Aortic smooth muscle cell (primary cell): Measurements from ENCODE around the gene DLD. TPM values are rescaled to one million over a fixed set of nuclear protein-coding genes. Genes with fewer than 3 reads are reported as not detected.

Experiments
- total RNA-seq: library from RNA; depleted of rRNA; stranded (reverse); fragments of >200 nt; gene quantifications from 2 replicates; pipeline ENCODE4 v1.2.3, GENCODE V29; 2014

Gene DLD
- total RNA-seq: 57.5 and 66.0 TPM in 2 replicates

GRCh38 chr7:107890962-107891635, at the start of gene DLD:
TSS of gene DLD (plus strand) at chr7:107891183. CDS start at chr7:107891251, 68 bp downstream.

Other genes starting within 250 kb of the DLD start
- 20.5 and 21.2 TPM in 2 replicates for gene SLC26A4, start 230.4 kb upstream of the DLD start, total RNA-seq
- gene CBLL1, start 147.0 kb upstream of the DLD start, total RNA-seq: 13.6 and 13.8 TPM in 2 replicates
- gene SLC26A3, start 88.0 kb upstream of the DLD start, total RNA-seq: not detected in 2 replicates
- gene LAMB1, start 112.0 kb downstream of the DLD start, total RNA-seq: 549 and 614 TPM in 2 replicates
- 0.13 and 0.25 TPM in 2 replicates for gene LAMB4, start 239.2 kb downstream of the DLD start, total RNA-seq